ENCODE measurements around the gene GLI2. TPM values are rescaled to one million over a fixed set of nuclear protein-coding genes. Genes with fewer than 3 reads are reported as not detected.

Gene GLI2
- polyA plus RNA-seq, 3 donors: not detected

DNA sequence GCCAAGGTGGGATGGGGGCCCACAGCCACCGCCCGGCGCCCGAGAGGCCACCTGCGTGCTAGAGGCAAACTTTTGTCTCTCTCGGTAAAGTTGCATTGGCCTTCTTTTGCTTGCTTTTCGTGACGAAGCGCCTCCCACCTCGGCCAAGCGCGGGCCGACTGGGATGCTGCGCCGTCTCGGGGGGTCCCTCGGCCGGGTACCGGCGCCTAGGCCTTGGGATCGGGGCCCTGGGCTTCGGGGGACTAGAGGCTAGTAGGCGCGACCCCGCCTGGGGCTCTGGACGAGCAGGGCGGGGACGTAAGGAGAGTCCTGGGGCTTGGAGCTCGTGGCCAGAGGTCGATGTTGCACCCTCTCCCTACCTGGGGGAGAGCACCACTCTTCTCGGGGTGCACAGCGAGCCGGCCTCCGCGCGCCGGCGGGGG lies 545 bp downstream of the GLI2 start:
- TF ChIP-seq, protein P1, sequence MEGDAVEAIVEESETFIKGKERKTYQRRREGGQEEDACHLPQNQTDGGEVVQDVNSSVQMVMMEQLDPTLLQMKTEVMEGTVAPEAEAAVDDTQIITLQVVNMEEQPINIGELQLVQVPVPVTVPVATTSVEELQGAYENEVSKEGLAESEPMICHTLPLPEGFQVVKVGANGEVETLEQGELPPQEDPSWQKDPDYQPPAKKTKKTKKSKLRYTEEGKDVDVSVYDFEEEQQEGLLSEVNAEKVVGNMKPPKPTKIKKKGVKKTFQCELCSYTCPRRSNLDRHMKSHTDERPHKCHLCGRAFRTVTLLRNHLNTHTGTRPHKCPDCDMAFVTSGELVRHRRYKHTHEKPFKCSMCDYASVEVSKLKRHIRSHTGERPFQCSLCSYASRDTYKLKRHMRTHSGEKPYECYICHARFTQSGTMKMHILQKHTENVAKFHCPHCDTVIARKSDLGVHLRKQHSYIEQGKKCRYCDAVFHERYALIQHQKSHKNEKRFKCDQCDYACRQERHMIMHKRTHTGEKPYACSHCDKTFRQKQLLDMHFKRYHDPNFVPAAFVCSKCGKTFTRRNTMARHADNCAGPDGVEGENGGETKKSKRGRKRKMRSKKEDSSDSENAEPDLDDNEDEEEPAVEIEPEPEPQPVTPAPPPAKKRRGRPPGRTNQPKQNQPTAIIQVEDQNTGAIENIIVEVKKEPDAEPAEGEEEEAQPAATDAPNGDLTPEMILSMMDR (IDR thresholded peaks at IDR 0.05): no peak
- H3K27me3 Mint-ChIP-seq (ENCODE audit: low read depth in 3 of 3): peaks cover 76 to 88% (median 76%) of the 10 kb centered on the region in 3 donors
- H2AFZ ChIP-seq (ENCODE audit: insufficient read depth, low read depth, low read length, poor library complexity, severe bottlenecking): no peak overlapping the region

DNA sequence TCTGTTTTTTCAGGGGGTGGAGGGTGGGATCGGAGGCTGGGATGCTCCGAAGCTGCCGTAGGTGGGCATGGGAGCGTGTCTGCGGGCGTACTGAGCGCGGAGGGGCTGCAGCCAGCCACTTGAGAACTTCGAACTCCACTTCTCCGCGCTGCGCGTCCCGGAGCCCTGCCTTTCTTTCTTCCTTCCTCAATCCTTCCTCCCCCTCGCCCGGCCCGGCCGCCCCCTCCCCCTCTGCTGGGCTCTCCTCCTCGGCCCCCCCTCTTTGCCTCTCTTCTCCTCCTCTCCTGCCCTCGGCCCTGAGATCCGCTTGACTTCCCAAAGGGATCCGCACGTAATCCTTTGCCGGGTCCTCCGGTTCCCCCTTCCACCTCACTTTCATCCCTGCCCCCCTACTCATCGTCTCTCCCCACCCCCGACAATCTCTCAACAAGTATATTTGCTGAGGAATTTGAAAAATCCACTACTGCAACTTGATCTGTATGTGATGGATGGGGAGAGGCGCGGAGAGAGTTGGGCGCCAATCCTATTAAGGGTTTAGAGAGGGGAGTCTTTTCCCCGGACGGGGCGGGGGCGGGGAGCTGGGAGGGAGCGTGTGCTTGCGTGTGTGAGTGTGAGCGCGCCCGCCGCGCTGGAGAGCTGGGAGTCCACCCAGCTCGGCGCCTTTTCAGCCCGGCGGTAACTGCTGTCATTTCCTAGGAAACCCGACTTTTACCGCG lies 1.1 kb downstream of the GLI2 start:
- H3K27me3 Mint-ChIP-seq (ENCODE audit: low read depth in 3 of 3): peaks cover 78 to 94% (median 78%) of the 10 kb centered on the region in 3 donors
- H3K9me3 Mint-ChIP-seq: peaks cover 0 to 16% (median 0%) of the 10 kb centered on the region in 7 donors
- no peak overlapping the region for H3K27ac ChIP-seq (ENCODE audit: low read depth in 1 of 2, low read length in 2 of 2)
- peaks cover 4% of the 10 kb centered on the region for H3K4me1 Mint-ChIP-seq
- H3K36me3 ChIP-seq (replicated peaks in 1 of 2; ENCODE audit: control insufficient read depth in 1 of 2, insufficient read depth in 2 of 2, low read length in 2 of 2): no peaks in the 10 kb centered on the region
- H3K4me3 ChIP-seq (replicated peaks in 1 of 3; ENCODE audit: low read depth in 2 of 3, low read length in 3 of 3): no peak overlapping the region
- H3K4me2 ChIP-seq (replicated peaks; ENCODE audit: extremely low read depth, low read length, poor library complexity, severe bottlenecking): peak overlapping the region; percentile 33
- H3K36me3 Mint-ChIP-seq: peaks cover 0 to 1% of the 10 kb centered on the region in 2 donors
- peak overlapping the region in 1 of 2 donors; percentile 80 for H3K4me3 Mint-ChIP-seq
- no peak overlapping the region for H3K27ac Mint-ChIP-seq
- H3K4me1 ChIP-seq (ENCODE audit: control insufficient read depth in 1 of 2, insufficient read depth in 2 of 2, low read length in 2 of 2): peaks cover 0 to 6% of the 10 kb centered on the region in 2 donors
- no peak for DNase-seq
- no peaks in the 10 kb centered on the region for H4K20me1 ChIP-seq (ENCODE audit: insufficient read depth, low read length)
- WGBS (ENCODE audit: insufficient coverage): 1% methylated on average over 20 of the region's 48 CpGs
- TF ChIP-seq, protein P1 (IDR thresholded peaks at IDR 0.05): no peak
- intact Hi-C loops (cut with micrococcal nuclease): no loop called here
- H3K79me2 ChIP-seq (ENCODE audit: insufficient read depth, low read length): no peaks in the 10 kb centered on the region
- H2AFZ ChIP-seq (ENCODE audit: insufficient read depth, low read depth, low read length, poor library complexity, severe bottlenecking): no peak overlapping the region
- peaks cover 0 to 16% of the 10 kb centered on the region in 2 donors for H3K9me3 ChIP-seq (replicated peaks in 1 of 2; ENCODE audit: control insufficient read depth in 1 of 2, insufficient read depth in 1 of 2, low read length in 2 of 2)
- H3K9ac ChIP-seq (ENCODE audit: insufficient read depth, low read length, poor library complexity, severe bottlenecking): no peak overlapping the region
- peaks cover 61 to 88% of the 10 kb centered on the region in 2 donors for H3K27me3 ChIP-seq (ENCODE audit: control insufficient read depth in 2 of 2, insufficient read depth in 2 of 2, low read length in 2 of 2)

More for the DNA sequence above, 545 bp downstream of the GLI2 start:
- Histone ChIP-seq H3K27ac (ENCODE audit: low read depth in 1 of 2, low read length in 2 of 2) (no peak overlapping the region), H3K9me3 (replicated peaks in 1 of 2; ENCODE audit: control insufficient read depth in 1 of 2, insufficient read depth in 1 of 2, low read length in 2 of 2) (peaks cover 0 to 14% of the 10 kb centered on the region in 2 donors), H4K20me1 (ENCODE audit: insufficient read depth, low read length) (no peaks in the 10 kb centered on the region), H3K27me3 (ENCODE audit: control insufficient read depth in 2 of 2, insufficient read depth in 2 of 2, low read length in 2 of 2) (peaks cover 57 to 85% of the 10 kb centered on the region in 2 donors), H3K36me3 (replicated peaks in 1 of 2; ENCODE audit: control insufficient read depth in 1 of 2, insufficient read depth in 2 of 2, low read length in 2 of 2) (no peaks in the 10 kb centered on the region), H3K9ac (ENCODE audit: insufficient read depth, low read length, poor library complexity, severe bottlenecking) (no peak overlapping the region), H3K79me2 (ENCODE audit: insufficient read depth, low read length) (no peaks in the 10 kb centered on the region), H3K4me3 (replicated peaks in 1 of 3; ENCODE audit: low read depth in 2 of 3, low read length in 3 of 3) (no peak overlapping the region), H3K4me1 (ENCODE audit: control insufficient read depth in 1 of 2, insufficient read depth in 2 of 2, low read length in 2 of 2) (peaks cover 0 to 6% of the 10 kb centered on the region in 2 donors), H3K4me2 (replicated peaks; ENCODE audit: extremely low read depth, low read length, poor library complexity, severe bottlenecking) (peak overlapping the region; percentile 33)
- intact Hi-C loops (cut with micrococcal nuclease): no loop called here
- DNase-seq: no peak
- 1% methylated on average over 31 of the region's 38 CpGs for WGBS (ENCODE audit: insufficient coverage)
- Mint-ChIP-seq H3K36me3 (peaks cover 0 to 1% of the 10 kb centered on the region in 2 donors), H3K4me3 (peak overlapping the region in 1 of 2 donors; percentile 80), H3K9me3 (peaks cover 0 to 14% (median 0%) of the 10 kb centered on the region in 7 donors), H3K4me1 (peaks cover 4% of the 10 kb centered on the region), H3K27ac (no peak overlapping the region)

Data from CD14-positive monocyte (primary cell).